Astrocyte of the spinal cord (primary cell): ENCODE data around the gene TNS1.
A peak's percentile ranks its signal among the peaks of the same experiment; 100 is the strongest.
"Not testable (repeated sequence)": the region's sequence is repeated elsewhere in the genome, so short reads cannot be mapped to it uniquely, and the experiment has no call there.

Source experiments
- DNase-seq: peaks from one replicate; pipeline ENCODE4 v3.0.0; 2011; ENCODE audit warnings: low read depth, low spot score
- H3K4me3 ChIP-seq: 2 replicates; pipeline ENCODE4 v1.5.1; 2011; ENCODE audit warnings: low read depth, mild to moderate bottlenecking, low read length, moderate library complexity
- CTCF ChIP-seq: IDR thresholded peaks from 2 replicates; pipeline ENCODE4 v1.5.1; 2012; ENCODE audit warnings: low read depth, mild to moderate bottlenecking, low read length, inconsistent platforms
- in situ Hi-C: cut with HindIII; loops from 2 replicates; pipeline ENCODE4 v1.10.0; 2017; ENCODE audit warnings: low sequenced_read_pairs

Gene TNS1

GRCh38 chr2:217787160-217787877 is 215.5 kb downstream of the TNS1 start:
- no peak for DNase-seq

GRCh38 chr2:217786560-217786959 is 216.2 kb downstream of the TNS1 start:
- H3K4me3 ChIP-seq, DNase-seq, in situ Hi-C loops: not testable (repeated sequence)

More at GRCh38 chr2:217787160-217787877, 215.5 kb downstream of the TNS1 start:
- H3K4me3 ChIP-seq, result no peak overlapping the region
- in situ Hi-C loops, result no loop called here
- TF ChIP-seq CTCF, result no peak

- DNase-seq, result peak; percentile 50
- TF ChIP-seq CTCF, result peak; percentile 97
- in situ Hi-C loops, result no loop called here
- H3K4me3 ChIP-seq, result no peak overlapping the region
Observed at GRCh38 chr2:217785544-217786045, 217.2 kb downstream of the TNS1 start.

- no peak overlapping the region for H3K4me3 ChIP-seq
- no peak for TF ChIP-seq CTCF
- in situ Hi-C loops, result no loop called here
- DNase-seq, result no peak
Observed at GRCh38 chr2:217784996-217785543, 217.7 kb downstream of the TNS1 start.

- TF ChIP-seq CTCF, result no peak
- DNase-seq, result no peak
- no peak overlapping the region for H3K4me3 ChIP-seq
- in situ Hi-C loops, result no loop called here
Observed at GRCh38 chr2:217783243-217783642, 219.6 kb downstream of the TNS1 start.

DNA sequence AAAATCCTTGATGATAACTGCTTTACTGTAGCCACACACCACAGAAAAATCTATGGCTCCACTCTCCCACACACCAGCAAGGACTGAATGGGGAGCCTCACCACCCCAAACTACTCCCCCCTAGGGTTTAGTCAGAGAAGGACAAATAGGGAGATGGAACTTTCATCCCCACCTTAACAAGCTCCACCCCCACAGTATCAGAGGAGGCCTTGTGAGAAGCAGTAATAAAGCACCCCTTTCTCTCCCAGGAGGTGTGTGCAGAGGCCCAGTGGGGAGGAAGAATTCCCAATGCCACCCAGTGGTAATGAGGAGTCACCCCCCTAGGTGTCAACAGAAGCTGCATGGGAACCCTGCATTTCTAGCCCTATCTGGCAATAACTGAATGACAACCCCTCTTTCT is 224.9 kb downstream of the TNS1 start:
- in situ Hi-C loops, result no loop called here
- H3K4me3 ChIP-seq, result no peak overlapping the region
- no peak for TF ChIP-seq CTCF
- no peak for DNase-seq

GRCh38 chr2:217776631-217777030 is 226.2 kb downstream of the TNS1 start:
- no peak overlapping the region for H3K4me3 ChIP-seq
- in situ Hi-C loops, result no loop called here
- TF ChIP-seq CTCF, result no peak
- DNase-seq, result no peak
